ENCODE data around the gene IL4.

DNA sequence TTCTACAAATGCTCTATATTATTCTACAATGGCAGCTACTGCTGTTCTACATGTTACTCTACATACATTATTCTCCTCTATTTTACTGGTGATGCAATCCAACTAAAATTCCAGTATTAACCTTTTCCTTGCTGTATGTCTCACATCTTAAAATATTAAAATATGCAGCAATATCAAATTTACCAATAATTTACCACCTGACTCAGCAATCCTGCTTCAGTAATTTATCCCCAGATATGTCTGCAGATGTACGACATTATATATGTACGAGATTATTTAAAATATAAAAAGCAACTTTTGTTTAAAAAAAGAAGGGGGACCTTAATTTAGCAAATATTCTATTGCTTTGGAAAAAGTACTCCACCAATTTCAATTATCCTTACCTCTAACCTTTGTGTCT, 52.0 kb downstream of the IL4 start:
- TF ChIP-seq, protein P1, sequence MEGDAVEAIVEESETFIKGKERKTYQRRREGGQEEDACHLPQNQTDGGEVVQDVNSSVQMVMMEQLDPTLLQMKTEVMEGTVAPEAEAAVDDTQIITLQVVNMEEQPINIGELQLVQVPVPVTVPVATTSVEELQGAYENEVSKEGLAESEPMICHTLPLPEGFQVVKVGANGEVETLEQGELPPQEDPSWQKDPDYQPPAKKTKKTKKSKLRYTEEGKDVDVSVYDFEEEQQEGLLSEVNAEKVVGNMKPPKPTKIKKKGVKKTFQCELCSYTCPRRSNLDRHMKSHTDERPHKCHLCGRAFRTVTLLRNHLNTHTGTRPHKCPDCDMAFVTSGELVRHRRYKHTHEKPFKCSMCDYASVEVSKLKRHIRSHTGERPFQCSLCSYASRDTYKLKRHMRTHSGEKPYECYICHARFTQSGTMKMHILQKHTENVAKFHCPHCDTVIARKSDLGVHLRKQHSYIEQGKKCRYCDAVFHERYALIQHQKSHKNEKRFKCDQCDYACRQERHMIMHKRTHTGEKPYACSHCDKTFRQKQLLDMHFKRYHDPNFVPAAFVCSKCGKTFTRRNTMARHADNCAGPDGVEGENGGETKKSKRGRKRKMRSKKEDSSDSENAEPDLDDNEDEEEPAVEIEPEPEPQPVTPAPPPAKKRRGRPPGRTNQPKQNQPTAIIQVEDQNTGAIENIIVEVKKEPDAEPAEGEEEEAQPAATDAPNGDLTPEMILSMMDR (IDR thresholded peaks at IDR 0.05): no peak
- no peak for TF ChIP-seq ZFX (IDR thresholded peaks at IDR 0.05; ENCODE audit: borderline replicate concordance)

All from 22Rv1 (cell line).